ENCODE results near the gene GPD1. TPM values are rescaled to one million over a fixed set of nuclear protein-coding genes. Genes with fewer than 3 reads are reported as not detected.

Gene GPD1
- total RNA-seq, 2 donors from 2014 or later: 7.0 to 232 TPM

GRCh38 chr12:50057896-50058670 lies 45.7 kb upstream of the GPD1 start:
- H3K27ac ChIP-seq: no peak overlapping the region
- no peaks in the 10 kb centered on the region for H3K36me3 ChIP-seq (replicated peaks in 1 of 2; ENCODE audit: insufficient read depth in 1 of 2, low read depth in 2 of 2)
- peaks cover 0 to 10% of the 10 kb centered on the region in 2 donors for H3K27me3 ChIP-seq
- no peak overlapping the region for H3K4me3 ChIP-seq
- 23 to 45% methylated on average over 3 to 29 of the region's 30 CpGs for WGBS, 2 donors
- ATAC-seq (no peak), DNase-seq (no peak)
- H3K4me1 ChIP-seq: peaks cover 21% of the 10 kb centered on the region
- TF ChIP-seq CTCF (IDR thresholded peaks at IDR 0.05) (no peak), POLR2A (IDR thresholded peaks at IDR 0.05) (no peak)
- no peaks in the 10 kb centered on the region for H3K9me3 ChIP-seq
- intact Hi-C loops (cut with DNase I): no loop called here

GRCh38 chr12:50058743-50059312 lies 45.0 kb upstream of the GPD1 start:
- peaks cover 0 to 10% of the 10 kb centered on the region in 2 donors for H3K27me3 ChIP-seq
- TF ChIP-seq CTCF (IDR thresholded peaks at IDR 0.05) (no peak), POLR2A (IDR thresholded peaks at IDR 0.05) (no peak)
- ATAC-seq: no peak
- no peak overlapping the region for H3K27ac ChIP-seq
- peaks cover 21% of the 10 kb centered on the region for H3K4me1 ChIP-seq
- no peak overlapping the region for H3K4me3 ChIP-seq
- H3K9me3 ChIP-seq: no peaks in the 10 kb centered on the region
- intact Hi-C loops (cut with DNase I): no loop called here
- WGBS, 2 donors: 79 to 88% methylated on average over 10 to 15 of the region's 15 CpGs
- no peaks in the 10 kb centered on the region for H3K36me3 ChIP-seq (replicated peaks in 1 of 2; ENCODE audit: insufficient read depth in 1 of 2, low read depth in 2 of 2)
- no peak for DNase-seq

- Histone ChIP-seq H3K27me3 (peaks cover 0 to 10% of the 10 kb centered on the region in 2 donors), H3K4me1 (peaks cover 21% of the 10 kb centered on the region), H3K4me3 (no peak overlapping the region), H3K27ac (no peak overlapping the region), H3K9me3 (no peaks in the 10 kb centered on the region), H3K36me3 (replicated peaks in 1 of 2; ENCODE audit: insufficient read depth in 1 of 2, low read depth in 2 of 2) (no peaks in the 10 kb centered on the region)
- intact Hi-C loops (cut with DNase I): loop anchor here (5.0 kb wide), 1 partner anchor 87 kb away; the partner anchor contains the start of gene AQP6
- DNase-seq (no peak), ATAC-seq (no peak)
- WGBS, 2 donors: 65 to 67% methylated on average over 8 to 12 of the region's 12 CpGs
- TF ChIP-seq CTCF (IDR thresholded peaks at IDR 0.05): no peak
- no peak for TF ChIP-seq POLR2A (IDR thresholded peaks at IDR 0.05)
These were observed 44.2 kb upstream of the GPD1 start for GRCh38 chr12:50059440-50060119.

GRCh38 chr12:50060120-50060468 lies 43.7 kb upstream of the GPD1 start:
- DNase-seq: no peak
- 59 to 75% methylated on average over 1 to 4 of the region's 4 CpGs for WGBS, 2 donors
- Histone ChIP-seq H3K4me1 (peaks cover 21% of the 10 kb centered on the region), H3K27ac (no peak overlapping the region), H3K9me3 (no peaks in the 10 kb centered on the region), H3K4me3 (no peak overlapping the region), H3K27me3 (peaks cover 0 to 10% of the 10 kb centered on the region in 2 donors), H3K36me3 (replicated peaks in 1 of 2; ENCODE audit: insufficient read depth in 1 of 2, low read depth in 2 of 2) (no peaks in the 10 kb centered on the region)
- intact Hi-C loops (cut with DNase I): loop anchor here (5.0 kb wide), 1 partner anchor 88 kb away; the partner anchor contains the start of gene AQP6
- TF ChIP-seq POLR2A (IDR thresholded peaks at IDR 0.05) (no peak), CTCF (IDR thresholded peaks at IDR 0.05) (no peak)
- no peak for ATAC-seq
